ENCODE measurements around the gene RALGPS1. TPM values are rescaled to one million over a fixed set of nuclear protein-coding genes. Genes with fewer than 3 reads are reported as not detected.
A peak's percentile ranks its signal among the peaks of the same experiment; 100 is the strongest.

The RALGPS1 gene
- total and polyA plus RNA-seq, 4 experiments from 2014 or later: 0.84 to 10.3 (median 5.8) TPM

- ChIA-PET CTCF (ENCODE audit: partially characterized antibody) (interaction anchor here (0.8 kb wide), 1 partner anchor 19 kb away, joined by 4 read pairs; no protein-coding TSS in a partner anchor), POLR2A (ENCODE audit: partially characterized antibody) (no interaction called here)
- H3K27me3 ChIP-seq (ENCODE audit: insufficient read depth, low read length): no peaks in the 10 kb centered on the region
- Mint-ChIP-seq H3K27me3 (no peaks in the 10 kb centered on the region), H3K4me1 (no peaks in the 10 kb centered on the region), H3K4me3 (no peak overlapping the region), H3K36me3 (no peaks in the 10 kb centered on the region), H3K27ac (peak overlapping the region in 1 of 7 donors; percentile 69), H3K9me3 (no peaks in the 10 kb centered on the region)
- H3K36me3 ChIP-seq (ENCODE audit: insufficient read depth, low read length): no peaks in the 10 kb centered on the region
- intact Hi-C loops (cut with micrococcal nuclease): no loop called here
- H3K4me1 ChIP-seq (ENCODE audit: insufficient read depth, low read length): no peaks in the 10 kb centered on the region
- no peak overlapping the region for H3K27ac ChIP-seq (ENCODE audit: low read depth, low read length)
- no peaks in the 10 kb centered on the region for H3K9me3 ChIP-seq (ENCODE audit: control insufficient read depth in 1 of 2, low read length in 2 of 2)
- no peak overlapping the region for H3K4me3 ChIP-seq (ENCODE audit: low read length in 2 of 2)
- no peak for DNase-seq
Measured at GRCh38 chr9:127136081-127136879, 221.7 kb downstream of the RALGPS1 start.

GRCh38 chr9:127136880-127137639 is 222.5 kb downstream of the RALGPS1 start:
- no peaks in the 10 kb centered on the region for H3K9me3 Mint-ChIP-seq
- CTCF ChIA-PET (ENCODE audit: partially characterized antibody): interaction anchor here (0.7 to 0.8 kb wide), 2 partner anchors 18 to 96 kb away, joined by 3 to 4 read pairs; no protein-coding TSS in a partner anchor
- Histone ChIP-seq H3K27ac (ENCODE audit: low read depth, low read length) (no peak overlapping the region), H3K27me3 (ENCODE audit: insufficient read depth, low read length) (no peaks in the 10 kb centered on the region), H3K4me3 (ENCODE audit: low read length in 2 of 2) (no peak overlapping the region), H3K9me3 (ENCODE audit: control insufficient read depth in 1 of 2, low read length in 2 of 2) (no peaks in the 10 kb centered on the region), H3K4me1 (ENCODE audit: insufficient read depth, low read length) (no peaks in the 10 kb centered on the region), H3K36me3 (ENCODE audit: insufficient read depth, low read length) (no peaks in the 10 kb centered on the region)
- H3K27me3 Mint-ChIP-seq: no peaks in the 10 kb centered on the region
- POLR2A ChIA-PET (ENCODE audit: partially characterized antibody): interaction anchor here (0.6 kb wide), 1 partner anchor 1967 kb away, joined by 4 read pairs; no protein-coding TSS in a partner anchor
- no peaks in the 10 kb centered on the region for H3K36me3 Mint-ChIP-seq
- peak overlapping the region in 1 of 7 donors; percentile 69 for H3K27ac Mint-ChIP-seq
- H3K4me1 Mint-ChIP-seq: no peaks in the 10 kb centered on the region
- H3K4me3 Mint-ChIP-seq: no peak overlapping the region
- intact Hi-C loops (cut with micrococcal nuclease): no loop called here
- no peak for DNase-seq

GRCh38 chr9:127137640-127138360 is 223.2 kb downstream of the RALGPS1 start:
- H3K27ac ChIP-seq (ENCODE audit: low read depth, low read length): no peak overlapping the region
- H3K27ac Mint-ChIP-seq: no peak overlapping the region
- H3K4me1 ChIP-seq (ENCODE audit: insufficient read depth, low read length): no peaks in the 10 kb centered on the region
- H3K27me3 ChIP-seq (ENCODE audit: insufficient read depth, low read length): no peaks in the 10 kb centered on the region
- no peaks in the 10 kb centered on the region for H3K36me3 ChIP-seq (ENCODE audit: insufficient read depth, low read length)
- DNase-seq: no peak
- no peaks in the 10 kb centered on the region for H3K36me3 Mint-ChIP-seq
- CTCF ChIA-PET (ENCODE audit: partially characterized antibody): interaction anchor here (0.7 kb wide), 1 partner anchor 97 kb away, joined by 3 read pairs; no protein-coding TSS in a partner anchor
- H3K27me3 Mint-ChIP-seq: no peaks in the 10 kb centered on the region
- POLR2A ChIA-PET (ENCODE audit: partially characterized antibody): no interaction called here
- no peaks in the 10 kb centered on the region for H3K9me3 ChIP-seq (ENCODE audit: control insufficient read depth in 1 of 2, low read length in 2 of 2)
- H3K4me3 ChIP-seq (ENCODE audit: low read length in 2 of 2): no peak overlapping the region
- intact Hi-C loops (cut with micrococcal nuclease): no loop called here
- no peaks in the 10 kb centered on the region for H3K9me3 Mint-ChIP-seq
- no peaks in the 10 kb centered on the region for H3K4me1 Mint-ChIP-seq
- no peak overlapping the region for H3K4me3 Mint-ChIP-seq

GRCh38 chr9:127138444-127138843 is 223.9 kb downstream of the RALGPS1 start:
- intact Hi-C loops (cut with micrococcal nuclease): no loop called here
- Histone ChIP-seq H3K36me3 (ENCODE audit: insufficient read depth, low read length) (no peaks in the 10 kb centered on the region), H3K27ac (ENCODE audit: low read depth, low read length) (no peak overlapping the region), H3K4me3 (ENCODE audit: low read length in 2 of 2) (no peak overlapping the region), H3K9me3 (ENCODE audit: control insufficient read depth in 1 of 2, low read length in 2 of 2) (no peaks in the 10 kb centered on the region), H3K27me3 (ENCODE audit: insufficient read depth, low read length) (no peaks in the 10 kb centered on the region), H3K4me1 (ENCODE audit: insufficient read depth, low read length) (no peaks in the 10 kb centered on the region)
- CTCF ChIA-PET (ENCODE audit: partially characterized antibody): no interaction called here
- H3K9me3 Mint-ChIP-seq: no peaks in the 10 kb centered on the region
- no peaks in the 10 kb centered on the region for H3K36me3 Mint-ChIP-seq
- DNase-seq: no peak
- POLR2A ChIA-PET (ENCODE audit: partially characterized antibody): no interaction called here
- H3K27me3 Mint-ChIP-seq: no peaks in the 10 kb centered on the region
- H3K4me3 Mint-ChIP-seq: no peak overlapping the region
- no peaks in the 10 kb centered on the region for H3K4me1 Mint-ChIP-seq
- no peak overlapping the region for H3K27ac Mint-ChIP-seq

DNA sequence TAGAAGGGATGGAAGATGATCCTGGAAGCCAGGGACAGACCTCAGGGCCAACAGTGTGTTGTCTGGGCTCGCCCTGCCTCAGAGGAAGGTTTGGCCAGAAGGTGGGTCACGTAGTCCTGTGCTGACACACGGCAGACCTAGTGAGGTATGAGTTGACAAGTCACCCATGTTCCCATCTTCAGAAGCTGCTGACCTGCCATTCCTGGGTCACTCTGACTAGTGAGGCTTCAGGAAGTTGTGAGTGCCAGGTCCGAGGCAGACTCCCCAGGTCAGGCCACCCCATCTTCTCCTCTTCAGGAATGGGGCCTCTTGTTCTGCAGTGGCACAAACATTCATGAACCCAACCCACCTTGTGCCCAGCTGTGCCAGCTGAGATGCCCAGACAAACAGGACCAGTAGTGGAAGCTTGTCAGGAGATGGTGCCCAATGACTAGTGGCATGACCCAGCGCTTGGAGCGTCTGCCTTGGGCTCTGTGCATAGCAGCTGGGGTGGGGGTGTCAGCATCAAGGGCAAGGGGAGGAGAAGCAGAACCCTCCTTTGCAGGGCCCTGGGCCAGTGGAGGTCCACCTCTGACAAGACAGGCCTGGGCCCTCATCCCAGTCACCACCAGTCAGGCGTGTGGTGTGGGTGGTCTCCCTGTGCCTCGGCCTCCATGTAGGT is 224.6 kb downstream of the RALGPS1 start:
- H3K4me1 Mint-ChIP-seq: no peaks in the 10 kb centered on the region
- Histone ChIP-seq H3K4me3 (ENCODE audit: low read length in 2 of 2) (no peak overlapping the region), H3K4me1 (ENCODE audit: insufficient read depth, low read length) (no peaks in the 10 kb centered on the region), H3K9me3 (ENCODE audit: control insufficient read depth in 1 of 2, low read length in 2 of 2) (no peaks in the 10 kb centered on the region), H3K27ac (ENCODE audit: low read depth, low read length) (no peak overlapping the region), H3K36me3 (ENCODE audit: insufficient read depth, low read length) (no peaks in the 10 kb centered on the region), H3K27me3 (ENCODE audit: insufficient read depth, low read length) (no peaks in the 10 kb centered on the region)
- ChIA-PET CTCF (ENCODE audit: partially characterized antibody) (no interaction called here), POLR2A (ENCODE audit: partially characterized antibody) (no interaction called here)
- intact Hi-C loops (cut with micrococcal nuclease): no loop called here
- no peak overlapping the region for H3K4me3 Mint-ChIP-seq
- no peaks in the 10 kb centered on the region for H3K36me3 Mint-ChIP-seq
- no peak for DNase-seq
- no peaks in the 10 kb centered on the region for H3K27me3 Mint-ChIP-seq
- no peaks in the 10 kb centered on the region for H3K9me3 Mint-ChIP-seq
- H3K27ac Mint-ChIP-seq: no peak overlapping the region

GRCh38 chr9:127139775-127140174 is 225.2 kb downstream of the RALGPS1 start:
- ChIA-PET POLR2A (ENCODE audit: partially characterized antibody) (no interaction called here), CTCF (ENCODE audit: partially characterized antibody) (no interaction called here)
- Mint-ChIP-seq H3K36me3 (no peaks in the 10 kb centered on the region), H3K9me3 (no peaks in the 10 kb centered on the region), H3K4me1 (no peaks in the 10 kb centered on the region), H3K27ac (peak overlapping the region in 1 of 7 donors; percentile 41), H3K27me3 (peaks cover 0 to 1% of the 10 kb centered on the region in 2 donors), H3K4me3 (no peak overlapping the region)
- Histone ChIP-seq H3K4me3 (ENCODE audit: low read length in 2 of 2) (no peak overlapping the region), H3K27ac (ENCODE audit: low read depth, low read length) (no peak overlapping the region), H3K36me3 (ENCODE audit: insufficient read depth, low read length) (no peaks in the 10 kb centered on the region), H3K4me1 (ENCODE audit: insufficient read depth, low read length) (no peaks in the 10 kb centered on the region), H3K9me3 (ENCODE audit: control insufficient read depth in 1 of 2, low read length in 2 of 2) (no peaks in the 10 kb centered on the region), H3K27me3 (ENCODE audit: insufficient read depth, low read length) (no peaks in the 10 kb centered on the region)
- no peak for DNase-seq
- intact Hi-C loops (cut with micrococcal nuclease): no loop called here

GRCh38 chr9:127140181-127140580 is 225.6 kb downstream of the RALGPS1 start:
- Histone ChIP-seq H3K4me1 (ENCODE audit: insufficient read depth, low read length) (no peaks in the 10 kb centered on the region), H3K27me3 (ENCODE audit: insufficient read depth, low read length) (no peaks in the 10 kb centered on the region), H3K27ac (ENCODE audit: low read depth, low read length) (no peak overlapping the region), H3K36me3 (ENCODE audit: insufficient read depth, low read length) (no peaks in the 10 kb centered on the region), H3K9me3 (ENCODE audit: control insufficient read depth in 1 of 2, low read length in 2 of 2) (no peaks in the 10 kb centered on the region), H3K4me3 (ENCODE audit: low read length in 2 of 2) (no peak overlapping the region)
- CTCF ChIA-PET (ENCODE audit: partially characterized antibody): no interaction called here
- no peak overlapping the region for H3K4me3 Mint-ChIP-seq
- H3K9me3 Mint-ChIP-seq: no peaks in the 10 kb centered on the region
- intact Hi-C loops (cut with micrococcal nuclease): no loop called here
- peaks cover 0 to 1% of the 10 kb centered on the region in 2 donors for H3K27me3 Mint-ChIP-seq
- no peak for DNase-seq
- H3K4me1 Mint-ChIP-seq: no peaks in the 10 kb centered on the region
- POLR2A ChIA-PET (ENCODE audit: partially characterized antibody): no interaction called here
- H3K36me3 Mint-ChIP-seq: no peaks in the 10 kb centered on the region
- H3K27ac Mint-ChIP-seq: no peak overlapping the region
